ENCODE measurements around the gene COA1. TPM values are rescaled to one million over a fixed set of nuclear protein-coding genes. Genes with fewer than 3 reads are reported as not detected.

COA1 gene
- total RNA-seq, 4 donors from 2014 or later = 59.4 to 72.0 (median 68.7) TPM

- H3K9me3 ChIP-seq = no peaks in the 10 kb centered on the region
- TF ChIP-seq CTCF (IDR thresholded peaks at IDR 0.05) = no peak
- TF ChIP-seq POLR2A (IDR thresholded peaks at IDR 0.05) = no peak
- H3K4me3 ChIP-seq (replicated peaks in 1 of 3) = no peak overlapping the region
- no peaks in the 10 kb centered on the region for H3K4me1 ChIP-seq
- H3K27me3 ChIP-seq = no peaks in the 10 kb centered on the region
- WGBS, 2 donors = 81 to 88% methylated on average over 4 of the region's 4 CpGs
- DNase-seq = no peak
- no peak overlapping the region for H3K27ac ChIP-seq
- no peaks in the 10 kb centered on the region for H3K36me3 ChIP-seq
- intact Hi-C loops (cut with DNase I) = no loop called here
Observed at GRCh38 chr7:43591558-43592180, 137.7 kb downstream of the COA1 start.

- 78 to 84% methylated on average over 2 of the region's 2 CpGs for WGBS, 2 donors
- no peak for DNase-seq
- Histone ChIP-seq H3K27ac (no peak overlapping the region), H3K9me3 (no peaks in the 10 kb centered on the region), H3K4me3 (replicated peaks in 1 of 3) (no peak overlapping the region), H3K4me1 (no peaks in the 10 kb centered on the region), H3K27me3 (no peaks in the 10 kb centered on the region), H3K36me3 (no peaks in the 10 kb centered on the region)
- TF ChIP-seq POLR2A (IDR thresholded peaks at IDR 0.05) = no peak
- no peak for TF ChIP-seq CTCF (IDR thresholded peaks at IDR 0.05)
- intact Hi-C loops (cut with DNase I) = no loop called here
Observed at GRCh38 chr7:43590862-43591557, 138.3 kb downstream of the COA1 start.

GRCh38 chr7:43589728-43590127 lies 139.6 kb downstream of the COA1 start:
- no peaks in the 10 kb centered on the region for H3K9me3 ChIP-seq
- H3K4me1 ChIP-seq = peaks cover 4 to 7% of the 10 kb centered on the region in 2 donors
- no peak for DNase-seq
- no peaks in the 10 kb centered on the region for H3K36me3 ChIP-seq
- no peak for TF ChIP-seq CTCF (IDR thresholded peaks at IDR 0.05)
- WGBS, 2 donors = 94 to 97% methylated on average over 3 of the region's 3 CpGs
- H3K27me3 ChIP-seq = no peaks in the 10 kb centered on the region
- intact Hi-C loops (cut with DNase I) = no loop called here
- H3K4me3 ChIP-seq (replicated peaks in 1 of 3) = no peak overlapping the region
- H3K27ac ChIP-seq = no peak overlapping the region

Other genes with a start within 250 kb of the COA1 start
- 10 to 100 TPM in 3 of 4 donors, 1 to 10 TPM in 1; 7.9 to 22.9 (median 16.4) TPM for gene STK17A, start 146.4 kb downstream of the COA1 start, total RNA-seq
- 10 to 100 TPM; 28.5 to 44.5 (median 36.7) TPM for gene BLVRA, start 29.2 kb upstream of the COA1 start, total RNA-seq
- gene MRPS24, start 140.0 kb upstream of the COA1 start, total RNA-seq = 100 to 1,000 TPM in 1 of 4 donors, 10 to 100 TPM in 3; 52.2 to 110 (median 88.7) TPM
- gene URGCP, start 177.1 kb upstream of the COA1 start, total RNA-seq = 10 to 100 TPM; 33.2 to 51.6 (median 41.0) TPM
- gene UBE2D4, start 196.9 kb upstream of the COA1 start, total RNA-seq = 10 to 100 TPM; 28.2 to 50.4 (median 31.1) TPM